Cardiac fibroblast (primary cell): ENCODE data around the gene GLRA3.

ENCODE experiments used
- DNase-seq, 2 donors: peaks; one replicate each; pipeline versions ENCODE4 v3.0.0 to v3.0.0-alpha.2; 2010; ENCODE audit warnings: low read depth in 2 of 2
- H3K4me3 ChIP-seq, 2 donors: replicated peaks in 1 of 2; 1 replicate in 1 of 2; 2 replicates in 1 of 2; pipeline ENCODE4 v1.5.1; 2011; ENCODE audit warnings: low read depth in 2 of 2, low read length in 2 of 2, mild to moderate bottlenecking in 2 of 2, moderate library complexity in 1 of 2
- TF ChIP-seq, protein P1 (sequence below): IDR thresholded peaks from one replicate; pipeline ENCODE4 v1.5.1; 2011; ENCODE audit warnings: low read depth, mild to moderate bottlenecking, low read length, inconsistent platforms

The GLRA3 gene

DNA sequence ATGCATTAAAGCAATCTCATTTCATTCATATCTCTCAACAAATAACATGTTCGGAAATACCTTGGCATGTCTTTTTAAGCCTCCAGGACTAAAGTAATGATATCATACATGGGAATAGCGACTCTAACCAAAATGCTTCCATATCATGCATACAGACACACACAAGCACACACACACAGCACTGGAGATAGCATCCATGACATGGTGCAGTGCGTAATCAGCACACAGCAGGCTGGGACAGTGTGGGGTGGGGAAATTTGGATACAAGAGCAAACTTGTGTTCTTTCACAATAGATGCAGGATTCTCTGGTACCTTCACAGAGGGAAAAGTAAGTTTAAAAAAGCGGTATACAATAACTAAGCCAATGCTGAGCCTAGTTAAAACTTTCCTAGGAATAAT, 174.4 kb downstream of the GLRA3 start:
- no peak for DNase-seq
- TF ChIP-seq, protein P1, sequence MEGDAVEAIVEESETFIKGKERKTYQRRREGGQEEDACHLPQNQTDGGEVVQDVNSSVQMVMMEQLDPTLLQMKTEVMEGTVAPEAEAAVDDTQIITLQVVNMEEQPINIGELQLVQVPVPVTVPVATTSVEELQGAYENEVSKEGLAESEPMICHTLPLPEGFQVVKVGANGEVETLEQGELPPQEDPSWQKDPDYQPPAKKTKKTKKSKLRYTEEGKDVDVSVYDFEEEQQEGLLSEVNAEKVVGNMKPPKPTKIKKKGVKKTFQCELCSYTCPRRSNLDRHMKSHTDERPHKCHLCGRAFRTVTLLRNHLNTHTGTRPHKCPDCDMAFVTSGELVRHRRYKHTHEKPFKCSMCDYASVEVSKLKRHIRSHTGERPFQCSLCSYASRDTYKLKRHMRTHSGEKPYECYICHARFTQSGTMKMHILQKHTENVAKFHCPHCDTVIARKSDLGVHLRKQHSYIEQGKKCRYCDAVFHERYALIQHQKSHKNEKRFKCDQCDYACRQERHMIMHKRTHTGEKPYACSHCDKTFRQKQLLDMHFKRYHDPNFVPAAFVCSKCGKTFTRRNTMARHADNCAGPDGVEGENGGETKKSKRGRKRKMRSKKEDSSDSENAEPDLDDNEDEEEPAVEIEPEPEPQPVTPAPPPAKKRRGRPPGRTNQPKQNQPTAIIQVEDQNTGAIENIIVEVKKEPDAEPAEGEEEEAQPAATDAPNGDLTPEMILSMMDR: no peak

DNA sequence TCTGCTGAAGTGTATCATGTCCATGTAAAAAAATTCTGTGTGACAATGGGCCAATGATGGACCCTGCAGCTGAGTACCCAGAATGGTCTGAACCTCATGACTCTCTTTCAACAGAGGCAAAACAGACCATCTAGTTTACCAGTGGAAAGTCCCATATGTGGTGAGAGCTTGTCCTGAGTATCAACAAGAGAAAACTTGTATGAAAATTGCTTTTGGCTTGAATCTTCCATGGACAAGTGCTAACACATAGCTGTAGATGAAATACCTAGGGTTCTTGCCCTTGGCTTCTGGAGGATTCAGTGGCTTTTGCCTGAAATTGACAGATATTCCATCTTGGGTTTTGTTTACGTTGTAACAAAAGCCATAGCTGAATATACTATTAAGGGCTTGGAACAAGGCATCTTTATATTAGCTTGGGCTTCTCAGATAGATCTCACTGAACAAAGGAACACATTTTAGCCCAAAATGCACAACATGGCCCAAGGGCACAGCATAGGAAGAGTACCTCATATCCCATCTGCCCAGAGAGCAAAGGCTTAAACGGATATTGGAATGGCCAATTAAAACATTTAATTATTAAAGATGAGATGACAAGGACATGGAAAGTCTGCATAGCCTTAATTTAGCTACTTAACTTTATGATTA, 178.2 kb downstream of the GLRA3 start:
- DNase-seq: no peak
- H3K4me3 ChIP-seq: no peak overlapping the region
- TF ChIP-seq, protein P1: no peak

More for the DNA sequence above, 174.4 kb downstream of the GLRA3 start:
- H3K4me3 ChIP-seq: no peak overlapping the region

DNA sequence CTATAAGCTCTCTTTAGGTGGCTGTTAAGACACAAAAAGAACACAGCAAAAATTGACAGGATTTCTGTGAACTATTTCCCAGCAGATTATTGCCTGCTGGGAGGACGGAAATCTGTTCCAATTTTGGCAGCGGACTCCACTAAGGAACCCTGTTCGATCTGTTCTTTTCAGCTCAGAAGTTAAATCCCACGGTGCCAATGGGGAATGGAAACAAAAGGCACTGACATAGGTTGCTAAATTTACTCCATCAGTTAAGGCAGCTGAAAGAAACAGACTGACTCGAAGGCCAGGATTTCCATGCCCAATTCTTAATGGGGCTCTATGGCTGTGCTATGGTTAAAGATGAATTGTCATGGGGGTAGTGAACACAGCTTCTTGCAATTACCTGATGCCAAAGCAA, 180.2 kb downstream of the GLRA3 start:
- no peak for DNase-seq
- TF ChIP-seq, protein P1: no peak
- no peak overlapping the region for H3K4me3 ChIP-seq

DNA sequence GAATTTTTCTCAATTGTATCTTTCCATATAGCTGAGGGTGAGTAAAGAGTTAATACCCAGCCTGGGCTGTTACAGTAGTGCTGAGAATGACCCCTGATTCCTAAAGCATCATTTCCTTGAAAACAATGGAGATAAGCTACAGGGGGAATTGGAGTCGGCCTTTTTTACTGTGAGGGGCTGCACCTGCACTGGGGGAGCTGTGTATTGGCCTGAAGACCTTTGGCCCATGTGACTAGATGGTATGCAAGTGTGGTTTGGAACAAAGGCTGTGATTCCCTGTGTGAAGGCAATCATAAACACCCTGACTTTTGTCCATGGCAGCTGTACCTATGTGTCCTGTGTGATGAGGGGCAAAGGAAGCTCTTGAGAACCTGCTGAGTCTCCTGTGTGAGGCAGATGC, 182.7 kb downstream of the GLRA3 start:
- TF ChIP-seq, protein P1: no peak
- no peak overlapping the region for H3K4me3 ChIP-seq
- DNase-seq: no peak

DNA sequence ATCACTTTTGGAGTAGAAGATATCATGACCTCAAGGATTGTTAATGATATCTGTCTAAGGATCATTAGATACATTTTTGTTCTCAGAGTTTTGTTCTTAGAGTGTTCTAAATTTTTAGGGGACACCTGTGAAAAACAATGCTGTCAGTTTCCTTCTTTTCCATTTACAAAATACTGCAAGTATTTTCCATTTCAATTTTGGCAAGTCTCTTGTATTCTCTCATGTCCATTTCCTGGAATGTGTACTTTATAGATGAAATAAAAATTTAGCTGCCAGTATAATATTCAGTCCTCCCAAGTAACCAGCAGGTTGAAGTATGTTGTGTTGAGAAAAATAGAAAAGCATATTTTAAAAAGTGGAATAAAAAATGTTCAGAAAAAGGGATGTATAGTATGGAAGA, 188.9 kb downstream of the GLRA3 start:
- DNase-seq: no peak
- H3K4me3 ChIP-seq: no peak overlapping the region
- TF ChIP-seq, protein P1: no peak

DNA sequence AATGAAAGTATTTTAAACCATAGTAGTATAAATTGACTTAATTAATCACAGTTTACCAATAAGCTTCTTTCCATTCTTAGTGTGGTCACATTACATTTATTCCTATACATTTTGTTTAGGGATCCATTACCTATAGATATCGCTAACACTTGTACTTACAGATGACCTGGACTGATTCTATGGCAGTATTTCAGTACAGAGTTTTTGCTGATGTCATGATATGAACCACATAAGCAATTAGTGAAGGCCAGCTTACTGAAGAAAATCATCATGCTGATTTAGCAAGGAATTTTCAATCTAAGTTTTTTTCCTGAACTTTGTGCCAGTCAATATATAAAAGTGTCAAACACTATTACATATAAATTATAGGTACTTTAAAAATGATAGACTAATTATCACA, 193.3 kb downstream of the GLRA3 start:
- no peak overlapping the region for H3K4me3 ChIP-seq
- TF ChIP-seq, protein P1: no peak
- DNase-seq: no peak

DNA sequence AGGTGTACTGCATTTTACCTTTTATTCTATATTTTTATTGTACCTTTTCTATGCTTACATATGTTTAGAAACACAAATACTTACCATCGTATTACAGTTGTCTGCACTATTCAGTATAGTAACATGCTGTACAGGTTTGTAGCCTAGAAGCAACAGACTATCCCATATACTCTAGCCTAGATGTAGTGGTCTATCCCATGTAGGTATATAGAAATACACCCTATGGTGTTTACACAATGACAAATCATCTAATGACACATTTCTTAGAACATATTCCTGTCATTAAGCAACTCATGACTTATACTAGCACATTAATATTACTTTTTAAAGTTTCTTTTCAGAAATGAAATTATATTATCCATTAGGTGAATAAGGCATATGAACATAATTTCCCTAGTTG, 195.6 kb downstream of the GLRA3 start:
- TF ChIP-seq, protein P1: no peak
- H3K4me3 ChIP-seq: no peak overlapping the region
- DNase-seq: no peak
